Smooth muscle cell (in vitro differentiated cells): ENCODE measurements around the gene ZDHHC18. TPM values are rescaled to one million over a fixed set of nuclear protein-coding genes. Genes with fewer than 3 reads are reported as not detected.

ENCODE experiments used
- DNase-seq: peaks from one replicate; lab custom pipeline; 2025; ENCODE audit not compliant: unreplicated experiment; lab: John Stamatoyannopoulos, UW
- H2AFZ ChIP-seq: fragments of 200-600 bp; sonication (generic); 2 replicates; pipeline ENCODE4 v1.6.0; 2016; ENCODE audit warnings: antibody characterized with exemption, low read depth, mild to moderate bottlenecking
- H3F3A ChIP-seq: fragments of 200-600 bp; sonication (generic); 2 replicates; pipeline ENCODE4 v1.6.0; 2017; ENCODE audit warnings: antibody characterized with exemption, low read depth
- H3K27ac ChIP-seq: fragments of 200-600 bp; sonication (generic); 2 replicates; pipeline ENCODE4 v1.5.1; 2016; ENCODE audit warnings: low read depth, mild to moderate bottlenecking
- H3K27me3 ChIP-seq: fragments of 200-600 bp; sonication (generic); 2 replicates; pipeline ENCODE4 v1.6.1; 2016; ENCODE audit warnings: low read depth, mild to moderate bottlenecking
- H3K36me3 ChIP-seq: fragments of 200-600 bp; sonication (generic); 2 replicates; pipeline ENCODE4 v1.5.1; 2016; ENCODE audit warnings: low read depth
- H3K4me1 ChIP-seq: fragments of 200-600 bp; sonication (generic); 2 replicates; pipeline ENCODE4 v1.5.1; 2016; ENCODE audit warnings: low read depth
- H3K4me2 ChIP-seq: fragments of 200-600 bp; sonication (generic); 2 replicates; pipeline ENCODE4 v1.6.0; 2016; ENCODE audit warnings: mild to moderate bottlenecking
- H3K4me3 ChIP-seq: fragments of 200-600 bp; sonication (generic); 2 replicates; pipeline ENCODE4 v1.5.1; 2016; ENCODE audit warnings: mild to moderate bottlenecking
- H3K79me2 ChIP-seq: fragments of 200-600 bp; sonication (generic); 2 replicates; pipeline ENCODE4 v1.6.0; 2016; ENCODE audit warnings: low read depth, mild to moderate bottlenecking
- H3K9ac ChIP-seq: fragments of 200-600 bp; sonication (generic); 2 replicates; pipeline ENCODE4 v1.6.0; 2016; ENCODE audit warnings: low read depth
- H3K9me3 ChIP-seq: fragments of 200-600 bp; sonication (generic); replicated peaks from 2 replicates; pipeline ENCODE4 v1.5.1; 2016; ENCODE audit warnings: low read depth
- H4K20me1 ChIP-seq: fragments of 200-600 bp; sonication (generic); 2 replicates; pipeline ENCODE4 v1.6.0; 2016; ENCODE audit warnings: low read depth
- WGBS: methylation state at CpG from one replicate; pipeline ENCODE4 v1.1.7; 2016; ENCODE audit warnings: low lambda C conversion rate; 5-methylcytosine and 5-hydroxymethylcytosine counted together
- polyA plus RNA-seq: library from polyadenylated mRNA; unstranded; fragments of >200 nt; fragmentation: Nextera tagmentation; extraction: Ambion mirVana; gene quantifications from 2 replicates; pipeline ENCODE4 v1.2.1, GENCODE V29; 2016
- total RNA-seq: library from RNA; depleted of rRNA; stranded (reverse); fragments of >200 nt; gene quantifications from 2 replicates; pipeline ENCODE4 v1.2.3, GENCODE V29; 2014
- TF ChIP-seq, protein P1 (sequence below): fragments of 200-600 bp; sonication (generic); IDR thresholded peaks from 2 replicates; pipeline ENCODE4 v1.5.1; 2017; ENCODE audit warnings: borderline replicate concordance, mild to moderate bottlenecking, antibody characterized with exemption; ENCODE audit not compliant: insufficient read depth, poor library complexity, severe bottlenecking

The ZDHHC18 gene
- total and polyA plus RNA-seq, 2 experiments from 2014 or later: 20.3 to 52.5 TPM

DNA sequence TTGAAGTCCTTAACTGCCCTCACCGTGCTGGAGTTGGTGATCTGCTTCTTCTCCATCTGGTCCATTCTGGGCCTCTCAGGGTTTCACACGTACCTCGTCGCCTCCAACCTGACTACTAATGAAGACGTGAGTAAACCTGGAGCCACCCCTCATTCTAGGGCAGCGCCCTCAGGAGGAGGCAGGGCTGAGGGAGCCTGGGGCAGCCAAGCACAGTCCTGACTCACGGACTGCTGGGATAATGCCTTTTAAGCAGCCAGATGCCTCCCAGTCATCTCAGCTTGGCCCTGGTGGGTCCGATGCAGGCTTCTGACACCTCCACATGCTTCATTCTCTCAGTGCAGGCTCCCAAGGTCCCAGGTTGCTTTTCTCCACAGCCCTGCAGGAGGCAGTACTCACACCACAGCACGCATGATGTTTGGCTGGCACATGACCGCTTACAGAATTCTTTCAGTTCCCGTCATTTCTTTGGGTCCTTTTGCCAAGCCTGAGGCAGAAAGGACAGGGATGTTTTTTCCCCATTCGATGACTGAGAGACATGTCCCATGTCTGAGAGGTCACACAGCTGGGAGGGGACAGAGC lies 24.7 kb downstream of the ZDHHC18 start:
- TF ChIP-seq, protein P1, sequence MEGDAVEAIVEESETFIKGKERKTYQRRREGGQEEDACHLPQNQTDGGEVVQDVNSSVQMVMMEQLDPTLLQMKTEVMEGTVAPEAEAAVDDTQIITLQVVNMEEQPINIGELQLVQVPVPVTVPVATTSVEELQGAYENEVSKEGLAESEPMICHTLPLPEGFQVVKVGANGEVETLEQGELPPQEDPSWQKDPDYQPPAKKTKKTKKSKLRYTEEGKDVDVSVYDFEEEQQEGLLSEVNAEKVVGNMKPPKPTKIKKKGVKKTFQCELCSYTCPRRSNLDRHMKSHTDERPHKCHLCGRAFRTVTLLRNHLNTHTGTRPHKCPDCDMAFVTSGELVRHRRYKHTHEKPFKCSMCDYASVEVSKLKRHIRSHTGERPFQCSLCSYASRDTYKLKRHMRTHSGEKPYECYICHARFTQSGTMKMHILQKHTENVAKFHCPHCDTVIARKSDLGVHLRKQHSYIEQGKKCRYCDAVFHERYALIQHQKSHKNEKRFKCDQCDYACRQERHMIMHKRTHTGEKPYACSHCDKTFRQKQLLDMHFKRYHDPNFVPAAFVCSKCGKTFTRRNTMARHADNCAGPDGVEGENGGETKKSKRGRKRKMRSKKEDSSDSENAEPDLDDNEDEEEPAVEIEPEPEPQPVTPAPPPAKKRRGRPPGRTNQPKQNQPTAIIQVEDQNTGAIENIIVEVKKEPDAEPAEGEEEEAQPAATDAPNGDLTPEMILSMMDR: no peak
- no peak for DNase-seq
- 90% methylated on average over 12 of the region's 12 CpGs for WGBS
- Histone ChIP-seq H3K36me3 (no peaks in the 10 kb centered on the region), H3K4me3 (no peak overlapping the region), H3K4me1 (peaks cover under 1% of the 10 kb centered on the region), H3K79me2 (no peaks in the 10 kb centered on the region), H2AFZ (no peak overlapping the region), H3F3A (no peaks in the 10 kb centered on the region), H3K4me2 (no peak overlapping the region), H3K27ac (no peak overlapping the region), H3K9me3 (no peaks in the 10 kb centered on the region), H3K27me3 (no peaks in the 10 kb centered on the region), H4K20me1 (no peaks in the 10 kb centered on the region), H3K9ac (no peak overlapping the region)

DNA sequence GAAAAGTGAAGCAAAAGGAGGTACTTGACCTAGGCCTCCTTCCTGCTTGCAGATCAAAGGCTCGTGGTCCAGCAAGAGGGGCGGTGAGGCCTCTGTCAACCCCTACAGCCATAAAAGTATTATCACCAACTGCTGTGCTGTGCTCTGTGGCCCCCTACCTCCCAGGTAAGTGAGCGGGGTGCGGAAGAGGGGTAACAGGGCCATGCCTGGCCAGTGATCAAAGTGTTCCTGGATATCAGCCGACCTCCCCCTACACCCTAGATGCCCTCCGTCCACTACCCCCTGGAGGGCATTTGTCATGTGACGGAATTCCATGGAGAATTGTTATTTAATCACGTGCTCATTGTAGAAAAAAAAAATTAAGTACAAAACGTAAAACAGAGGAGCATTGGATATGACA lies 26.2 kb downstream of the ZDHHC18 start:
- no peak overlapping the region for H3K27ac ChIP-seq
- no peaks in the 10 kb centered on the region for H3K79me2 ChIP-seq
- no peaks in the 10 kb centered on the region for H3K9me3 ChIP-seq
- no peak for DNase-seq
- no peaks in the 10 kb centered on the region for H4K20me1 ChIP-seq
- H3K4me3 ChIP-seq: no peak overlapping the region
- H3F3A ChIP-seq: no peaks in the 10 kb centered on the region
- 87% methylated on average over 9 of the region's 9 CpGs for WGBS
- H2AFZ ChIP-seq: no peak overlapping the region
- H3K9ac ChIP-seq: no peak overlapping the region
- H3K36me3 ChIP-seq: no peaks in the 10 kb centered on the region
- TF ChIP-seq, protein P1: no peak
- peaks cover 9% of the 10 kb centered on the region for H3K4me1 ChIP-seq
- H3K4me2 ChIP-seq: no peak overlapping the region
- H3K27me3 ChIP-seq: no peaks in the 10 kb centered on the region

DNA sequence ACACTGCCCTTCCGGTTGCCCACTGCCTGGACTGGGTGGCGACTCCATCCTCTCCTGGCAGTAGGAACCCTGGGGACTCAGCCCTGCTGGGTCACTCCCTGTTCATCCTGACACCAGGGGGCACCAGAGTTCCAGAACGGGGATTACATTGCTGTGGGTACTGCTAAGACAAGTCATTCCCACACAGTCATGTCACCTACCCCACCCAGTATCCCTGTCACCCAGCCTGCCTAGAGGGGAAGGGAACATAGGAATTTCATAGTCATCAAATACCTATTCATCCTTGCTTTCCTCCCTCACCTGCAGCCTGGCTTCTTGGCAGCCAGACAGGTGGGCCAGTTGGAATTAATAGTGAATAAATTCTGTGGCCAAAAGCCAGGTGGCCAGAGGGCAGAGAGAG lies 26.7 kb downstream of the ZDHHC18 start:
- Histone ChIP-seq H3K4me2 (no peak overlapping the region), H2AFZ (no peak overlapping the region), H3K9me3 (no peaks in the 10 kb centered on the region), H3K27me3 (no peaks in the 10 kb centered on the region), H4K20me1 (no peaks in the 10 kb centered on the region), H3K27ac (peak overlapping the region; percentile 47), H3K9ac (no peak overlapping the region), H3K4me3 (no peak overlapping the region), H3F3A (no peaks in the 10 kb centered on the region), H3K36me3 (no peaks in the 10 kb centered on the region), H3K79me2 (no peaks in the 10 kb centered on the region), H3K4me1 (peaks cover 9% of the 10 kb centered on the region)
- WGBS: 48% methylated on average over 3 of the region's 3 CpGs
- DNase-seq: peak; percentile 32
- TF ChIP-seq, protein P1: peak; percentile 75

DNA sequence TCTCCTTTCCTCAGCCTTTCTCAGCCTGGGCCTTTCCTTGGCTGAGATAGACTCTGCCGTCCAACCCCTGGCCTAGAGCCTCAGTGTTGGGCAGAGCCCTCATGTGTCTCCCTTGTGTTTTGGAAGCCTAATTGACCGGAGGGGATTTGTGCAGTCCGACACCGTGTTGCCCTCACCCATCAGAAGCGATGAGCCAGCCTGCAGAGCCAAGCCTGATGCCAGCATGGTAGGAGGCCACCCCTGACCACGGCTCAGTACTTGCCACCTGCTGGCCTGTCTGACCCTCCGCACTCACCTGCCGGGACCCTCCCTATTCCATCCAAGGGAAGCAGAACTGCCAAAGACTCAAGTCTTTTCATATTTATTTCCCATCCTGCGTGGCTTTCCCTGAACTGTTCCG lies 27.1 kb downstream of the ZDHHC18 start:
- H3K4me1 ChIP-seq: peaks cover 9% of the 10 kb centered on the region
- 96% methylated on average over 10 of the region's 10 CpGs for WGBS
- no peak overlapping the region for H3K9ac ChIP-seq
- no peak overlapping the region for H3K4me3 ChIP-seq
- H3K79me2 ChIP-seq: no peaks in the 10 kb centered on the region
- peak overlapping the region; percentile 47 for H3K27ac ChIP-seq
- no peak overlapping the region for H2AFZ ChIP-seq
- no peaks in the 10 kb centered on the region for H3F3A ChIP-seq
- no peaks in the 10 kb centered on the region for H3K27me3 ChIP-seq
- H3K4me2 ChIP-seq: no peak overlapping the region
- H4K20me1 ChIP-seq: no peaks in the 10 kb centered on the region
- DNase-seq: no peak
- H3K36me3 ChIP-seq: no peaks in the 10 kb centered on the region
- TF ChIP-seq, protein P1: no peak
- H3K9me3 ChIP-seq: no peaks in the 10 kb centered on the region
